Breast epithelium (tissue), 4 donors: ENCODE measurements around the gene NCAPD3. TPM values are rescaled to one million over a fixed set of nuclear protein-coding genes. Genes with fewer than 3 reads are reported as not detected.
"Not testable (repeated sequence)": the region's sequence is repeated elsewhere in the genome, so short reads cannot be mapped to it uniquely, and the experiment has no call there.

Experiments
- DNase-seq, 2 donors: peaks; one replicate each; pipeline ENCODE4 v3.0.0-alpha.2; 2019; ENCODE audit warnings: low spot score in 2 of 2
- H3K27ac ChIP-seq, 2 donors: fragments of 200-600 bp; sonication (generic) in 1 of 2; one replicate each; pipeline ENCODE4 v1.5.1; 2016 to 2019; ENCODE audit warnings: mild to moderate bottlenecking in 1 of 2
- H3K27me3 ChIP-seq, 2 donors: fragments of 200-600 bp; sonication (generic) in 1 of 2; one replicate each; pipeline versions ENCODE4 v1.5.1 to v1.6.0; 2017 to 2019; ENCODE audit warnings: control low read depth in 1 of 2, mild to moderate bottlenecking in 1 of 2
- H3K36me3 ChIP-seq: fragments of 200-600 bp; one replicate; pipeline ENCODE4 v1.5.1; 2019
- H3K4me1 ChIP-seq, 2 donors: fragments of 200-600 bp; sonication (generic); one replicate each; pipeline ENCODE4 v1.5.1; 2016 to 2019; ENCODE audit warnings: control low read depth in 1 of 2
- H3K4me3 ChIP-seq, 3 donors: fragments of 200-600 bp; sonication (generic); 1 replicate in 2 of 3; 2 replicates in 1 of 3; pipeline ENCODE4 v1.5.1; 2016 to 2019; ENCODE audit warnings: mild to moderate bottlenecking in 3 of 3, moderate library complexity in 2 of 3
- H3K9me3 ChIP-seq, 2 donors: fragments of 200-600 bp; sonication (generic) in 1 of 2; one replicate each; pipeline ENCODE4 v1.5.1; 2016 to 2019; ENCODE audit warnings: control low read depth in 1 of 2
- POLR2A ChIP-seq: fragments of 450-650 bp; IDR thresholded peaks from one replicate; pipeline ENCODE4 v1.6.1; 2016; ENCODE audit warnings: antibody characterized with exemption, mild to moderate bottlenecking, moderate library complexity
- POLR2AphosphoS5 ChIP-seq, 3 donors: sonication (generic); formaldehyde crosslinking; IDR thresholded peaks; one replicate each; pipeline ENCODE4 v1.6.1; 2017; ENCODE audit warnings: antibody characterized with exemption in 3 of 3
- intact Hi-C: fragments of 100-400 bp; cut with DNase I; formaldehyde crosslinking; loops from one replicate; pipeline ENCODE4 v1.15.1; 2023; ENCODE audit warnings: low total_unique reads
- total RNA-seq, 3 donors: library from RNA; depleted of rRNA; stranded (reverse); fragments of >200 nt; gene quantifications; one replicate each; pipeline ENCODE4 v1.1.0, GENCODE V29; 2016
- TF ChIP-seq, protein P1 (sequence below), 3 donors: fragments of 450-650 bp; IDR thresholded peaks; one replicate each; pipeline ENCODE4 v1.5.1; 2016 to 2017; ENCODE audit warnings: antibody characterized with exemption in 3 of 3, mild to moderate bottlenecking in 3 of 3, moderate library complexity in 3 of 3

NCAPD3 gene
- total RNA-seq, 3 donors from 2014 or later = 12.0 to 16.5 (median 12.1) TPM

DNA sequence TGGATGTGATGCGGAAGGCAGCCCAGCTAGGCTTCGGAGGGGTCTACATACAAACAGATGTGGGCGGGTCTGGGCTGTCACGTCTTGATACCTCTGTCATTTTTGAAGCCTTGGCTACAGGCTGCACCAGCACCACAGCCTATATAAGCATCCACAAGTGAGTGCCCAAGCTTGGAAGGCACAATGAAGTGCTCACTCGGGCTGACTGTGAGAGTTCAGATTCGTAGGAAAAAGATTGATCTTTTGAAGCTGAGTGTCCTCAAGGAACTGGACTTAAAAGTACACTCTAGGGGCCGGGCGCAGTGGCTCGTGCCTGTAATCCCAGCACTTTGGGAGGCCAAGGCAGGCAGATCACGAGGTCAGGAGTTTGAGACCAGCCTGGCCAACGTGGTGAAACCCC is 33.3 kb upstream of the NCAPD3 start:
- intact Hi-C loops = no loop called here
- peaks cover 1 to 3% of the 10 kb centered on the region in 2 donors for H3K4me1 ChIP-seq
- H3K4me3 ChIP-seq = no peak overlapping the region
- no peaks in the 10 kb centered on the region for H3K36me3 ChIP-seq
- H3K27me3 ChIP-seq = no peaks in the 10 kb centered on the region
- H3K27ac ChIP-seq = no peak overlapping the region
- no peak for TF ChIP-seq POLR2A
- TF ChIP-seq POLR2AphosphoS5 (IDR thresholded peaks at IDR 0.05) = no peak
- TF ChIP-seq, protein P1, sequence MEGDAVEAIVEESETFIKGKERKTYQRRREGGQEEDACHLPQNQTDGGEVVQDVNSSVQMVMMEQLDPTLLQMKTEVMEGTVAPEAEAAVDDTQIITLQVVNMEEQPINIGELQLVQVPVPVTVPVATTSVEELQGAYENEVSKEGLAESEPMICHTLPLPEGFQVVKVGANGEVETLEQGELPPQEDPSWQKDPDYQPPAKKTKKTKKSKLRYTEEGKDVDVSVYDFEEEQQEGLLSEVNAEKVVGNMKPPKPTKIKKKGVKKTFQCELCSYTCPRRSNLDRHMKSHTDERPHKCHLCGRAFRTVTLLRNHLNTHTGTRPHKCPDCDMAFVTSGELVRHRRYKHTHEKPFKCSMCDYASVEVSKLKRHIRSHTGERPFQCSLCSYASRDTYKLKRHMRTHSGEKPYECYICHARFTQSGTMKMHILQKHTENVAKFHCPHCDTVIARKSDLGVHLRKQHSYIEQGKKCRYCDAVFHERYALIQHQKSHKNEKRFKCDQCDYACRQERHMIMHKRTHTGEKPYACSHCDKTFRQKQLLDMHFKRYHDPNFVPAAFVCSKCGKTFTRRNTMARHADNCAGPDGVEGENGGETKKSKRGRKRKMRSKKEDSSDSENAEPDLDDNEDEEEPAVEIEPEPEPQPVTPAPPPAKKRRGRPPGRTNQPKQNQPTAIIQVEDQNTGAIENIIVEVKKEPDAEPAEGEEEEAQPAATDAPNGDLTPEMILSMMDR (IDR thresholded peaks at IDR 0.05) = no peak
- DNase-seq = no peak
- H3K9me3 ChIP-seq = no peaks in the 10 kb centered on the region

DNA sequence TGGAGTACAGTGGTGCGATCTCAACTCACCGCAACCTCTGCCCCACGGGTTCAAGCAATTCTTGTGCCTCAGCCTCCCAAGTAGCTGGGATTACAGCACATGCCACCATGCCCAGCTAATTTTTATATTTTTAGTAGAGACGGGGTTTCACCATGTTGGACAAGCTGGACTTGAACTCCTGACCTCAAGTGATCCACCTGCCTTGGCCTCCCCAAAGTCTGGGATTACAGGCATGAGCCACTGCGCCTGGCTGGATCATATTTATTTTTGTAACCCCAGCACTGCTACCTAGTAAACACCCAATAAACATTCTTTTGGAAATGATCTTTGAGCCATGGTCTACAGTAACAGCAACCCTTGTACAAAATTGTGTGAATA is 31.4 kb upstream of the NCAPD3 start:
- H3K9me3 ChIP-seq, H3K36me3 ChIP-seq: not testable (repeated sequence)

GRCh38 chr11:134254433-134255183 is 30.8 kb upstream of the NCAPD3 start:
- H3K27ac ChIP-seq = no peak overlapping the region
- no peak for DNase-seq
- H3K9me3 ChIP-seq = no peaks in the 10 kb centered on the region
- H3K4me1 ChIP-seq = peaks cover 5 to 14% of the 10 kb centered on the region in 2 donors
- H3K36me3 ChIP-seq = no peaks in the 10 kb centered on the region
- H3K4me3 ChIP-seq = peak overlapping the region; percentile 81 to 96 (median 91)
- intact Hi-C loops = no loop called here
- H3K27me3 ChIP-seq = no peaks in the 10 kb centered on the region
- TF ChIP-seq POLR2A (no peak), POLR2AphosphoS5 (IDR thresholded peaks at IDR 0.05) (no peak)
- TF ChIP-seq, protein P1 (IDR thresholded peaks at IDR 0.05) = no peak

More for the DNA sequence above, 31.4 kb upstream of the NCAPD3 start:
- DNase-seq, H3K27me3 ChIP-seq, intact Hi-C loops, H3K27ac ChIP-seq, H3K4me3 ChIP-seq: not testable (repeated sequence)
- peaks cover 5 to 14% of the 10 kb centered on the region in 2 donors for H3K4me1 ChIP-seq

DNA sequence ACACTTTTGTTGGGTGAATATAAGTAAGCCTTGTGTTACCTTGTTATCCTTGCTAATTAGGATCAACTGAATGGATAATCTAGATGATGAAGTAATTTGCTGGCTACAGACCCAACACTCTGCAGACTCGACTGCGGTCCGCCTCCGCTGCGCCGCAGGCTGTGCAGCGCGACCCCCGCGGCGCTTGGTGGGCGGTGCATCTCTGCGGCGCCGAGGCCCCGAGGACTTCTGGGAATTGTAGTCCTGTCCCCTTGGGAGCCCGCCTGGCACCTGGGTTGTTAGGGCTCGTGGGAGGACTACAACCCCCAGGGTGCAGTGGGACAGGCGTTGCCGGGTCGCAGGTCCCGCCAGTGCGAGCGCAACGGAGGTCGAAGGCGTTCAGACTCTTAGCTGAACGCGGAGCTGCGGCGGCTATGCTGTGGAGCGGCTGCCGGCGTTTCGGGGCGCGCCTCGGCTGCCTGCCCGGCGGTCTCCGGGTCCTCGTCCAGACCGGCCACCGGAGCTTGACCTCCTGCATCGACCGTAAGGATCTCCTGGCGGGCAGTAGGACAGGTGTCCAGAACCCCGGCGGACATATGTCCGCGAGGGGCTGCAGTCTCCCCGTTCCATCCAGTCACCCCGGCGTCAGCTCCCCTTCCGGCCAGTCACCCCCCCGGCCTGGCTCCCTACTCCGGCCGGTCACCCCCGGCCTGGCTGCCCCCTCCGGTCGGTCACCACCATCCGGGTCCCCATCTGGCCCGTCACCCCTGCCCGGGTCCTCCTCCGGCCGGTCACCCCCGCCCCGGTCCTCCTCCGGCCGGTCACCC is 29.6 kb upstream of the NCAPD3 start, which contains the start of the genes ACAD8 and THYN1:
Gene ACAD8, plus strand, starts transcription at position 381 of the 806 bp plus-strand sequence. Its CDS starts 33 bp downstream, at position 414.
Gene THYN1, minus strand, starts transcription at position 165 of the 806 bp plus-strand sequence. CDS start 470 bp downstream, outside the sequence.
- TF ChIP-seq POLR2A (peak; percentile 24), POLR2AphosphoS5 (IDR thresholded peaks at IDR 0.05) (peak; percentile 79 to 80 (median 80))
- TF ChIP-seq, protein P1 (IDR thresholded peaks at IDR 0.05) = peak in 2 of 3 donors; percentile 29 to 37
- Histone ChIP-seq H3K27me3 (no peaks in the 10 kb centered on the region), H3K36me3 (no peaks in the 10 kb centered on the region), H3K4me1 (peaks cover 5 to 14% of the 10 kb centered on the region in 2 donors), H3K27ac (peak within 1 kb of the TSS; percentile 61 to 71), H3K4me3 (peak within 1 kb of the TSS; percentile 81 to 96 (median 91)), H3K9me3 (no peaks in the 10 kb centered on the region)
- intact Hi-C loops = no loop called here
- DNase-seq = peak; percentile 95

DNA sequence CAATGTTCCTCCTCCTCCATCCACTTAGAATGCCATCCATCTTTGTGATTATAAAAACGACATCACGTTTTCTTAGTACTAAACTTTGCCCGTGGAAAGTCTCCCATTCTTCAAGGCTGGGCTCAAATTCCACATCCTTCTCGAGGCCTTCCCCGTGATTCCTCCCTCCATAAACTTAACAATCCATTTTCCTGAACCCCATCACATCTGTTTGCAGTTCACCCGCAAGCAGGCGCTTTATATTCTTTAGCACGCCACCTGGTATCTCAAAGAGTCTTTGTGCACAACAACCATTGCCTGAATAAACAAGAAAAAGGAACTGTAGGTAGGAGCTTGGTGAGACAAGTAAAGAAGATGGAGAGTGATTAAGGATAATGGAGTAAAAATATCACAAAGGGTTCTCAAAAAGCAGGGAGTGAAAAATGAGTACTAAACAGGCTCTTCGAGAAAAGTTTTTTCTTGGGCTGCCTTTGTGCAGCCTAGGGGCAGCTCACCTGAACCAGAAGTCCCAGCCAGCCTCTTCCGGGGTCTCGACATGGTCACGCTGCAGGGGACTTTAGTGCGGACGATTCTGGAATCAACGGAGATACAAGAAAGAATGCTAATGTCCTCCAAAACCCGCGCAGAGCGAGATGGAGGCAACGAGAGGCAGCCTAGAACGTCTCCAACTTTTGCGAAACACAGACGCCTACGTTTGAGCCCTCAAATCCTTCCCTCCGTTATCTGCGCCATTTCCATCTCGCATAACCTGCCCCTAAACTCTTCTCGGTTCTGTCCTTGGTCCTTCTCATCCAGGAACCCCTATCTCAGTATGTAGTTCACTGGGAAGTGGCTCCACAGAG is 28.8 kb upstream of the NCAPD3 start:
- intact Hi-C loops = no loop called here
- no peaks in the 10 kb centered on the region for H3K36me3 ChIP-seq
- no peak for DNase-seq

More for the DNA sequence above, 28.8 kb upstream of the NCAPD3 start:
- no peaks in the 10 kb centered on the region for H3K9me3 ChIP-seq
- TF ChIP-seq POLR2AphosphoS5 (IDR thresholded peaks at IDR 0.05) = no peak
- TF ChIP-seq POLR2A = no peak
- TF ChIP-seq, protein P1 (IDR thresholded peaks at IDR 0.05) = no peak
- no peaks in the 10 kb centered on the region for H3K27me3 ChIP-seq
- H3K4me1 ChIP-seq = peaks cover 5 to 14% of the 10 kb centered on the region in 2 donors
- peak overlapping the region; percentile 81 to 96 (median 91) for H3K4me3 ChIP-seq
- H3K27ac ChIP-seq = peak overlapping the region; percentile 61 to 71
